OCI-M1 (cell line): ENCODE data around the gene TBC1D19.
A peak's percentile ranks its signal among the peaks of the same experiment; 100 is the strongest.
"Not testable (repeated sequence)": the region's sequence is repeated elsewhere in the genome, so short reads cannot be mapped to it uniquely, and the experiment has no call there.

Source experiments
- DNase-seq: peaks from one replicate; lab custom pipeline; 2025; lab: John Stamatoyannopoulos, UW

Gene TBC1D19, protein sequence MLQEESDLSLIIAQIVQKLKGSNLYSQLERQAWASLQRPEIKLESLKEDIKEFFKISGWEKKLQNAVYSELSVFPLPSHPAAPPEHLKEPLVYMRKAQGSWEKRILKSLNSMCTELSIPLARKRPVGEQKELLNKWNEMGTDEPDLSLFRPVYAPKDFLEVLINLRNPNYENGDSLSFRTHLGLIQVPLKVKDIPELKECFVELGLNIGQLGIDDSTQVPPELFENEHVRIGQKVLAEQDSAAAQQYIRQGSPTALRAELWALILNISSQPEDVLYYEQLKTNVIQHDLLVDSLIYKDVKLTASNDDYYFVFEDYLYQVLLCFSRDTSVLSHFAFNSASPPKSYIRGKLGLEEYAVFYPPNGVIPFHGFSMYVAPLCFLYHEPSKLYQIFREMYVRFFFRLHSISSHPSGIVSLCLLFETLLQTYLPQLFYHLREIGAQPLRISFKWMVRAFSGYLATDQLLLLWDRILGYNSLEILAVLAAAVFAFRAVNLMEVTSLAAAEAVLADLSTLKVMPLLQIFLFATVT

DNA sequence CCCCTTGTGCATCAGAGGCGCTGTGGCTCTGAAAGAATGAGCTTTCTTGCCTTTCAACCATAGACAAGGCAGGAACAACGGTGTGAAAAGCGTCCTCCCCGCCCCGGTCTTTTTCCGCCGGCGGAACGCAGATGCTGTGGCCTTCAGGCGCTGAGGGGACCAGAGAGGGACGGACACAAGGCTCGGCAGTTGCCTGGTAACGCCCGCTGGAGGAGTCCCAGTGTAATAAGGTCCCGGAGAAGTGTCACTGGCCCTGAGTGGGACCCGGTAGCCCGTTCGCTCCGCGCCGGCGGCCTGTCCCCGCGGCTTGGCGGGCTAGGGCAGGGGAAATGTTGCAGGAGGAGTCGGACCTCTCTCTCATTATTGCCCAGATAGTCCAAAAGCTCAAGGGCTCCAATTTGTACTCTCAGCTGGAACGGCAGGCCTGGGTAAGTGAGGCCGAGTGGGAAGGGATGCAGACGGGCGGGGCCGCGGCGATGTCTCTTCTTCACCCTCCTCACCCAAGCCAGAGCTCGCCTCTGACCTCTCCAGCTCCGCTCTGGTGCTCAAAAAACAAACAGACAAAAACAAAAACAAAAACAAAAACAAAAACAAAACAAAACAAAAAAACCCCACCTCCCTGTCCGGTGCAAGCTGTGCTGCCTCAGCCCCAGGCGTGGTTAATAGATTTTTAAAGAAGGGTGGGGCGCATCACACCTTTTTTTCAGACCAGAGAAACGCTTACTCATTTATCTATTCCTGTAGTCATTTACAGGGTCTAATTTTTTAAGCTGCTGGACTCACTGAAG lies at the start of gene TBC1D19:
TBC1D19 (plus strand) TSS at position 220 of the 788 bp plus-strand sequence; CDS start at position 330, 110 bp downstream.
- DNase-seq, result peak; percentile 94

DNA sequence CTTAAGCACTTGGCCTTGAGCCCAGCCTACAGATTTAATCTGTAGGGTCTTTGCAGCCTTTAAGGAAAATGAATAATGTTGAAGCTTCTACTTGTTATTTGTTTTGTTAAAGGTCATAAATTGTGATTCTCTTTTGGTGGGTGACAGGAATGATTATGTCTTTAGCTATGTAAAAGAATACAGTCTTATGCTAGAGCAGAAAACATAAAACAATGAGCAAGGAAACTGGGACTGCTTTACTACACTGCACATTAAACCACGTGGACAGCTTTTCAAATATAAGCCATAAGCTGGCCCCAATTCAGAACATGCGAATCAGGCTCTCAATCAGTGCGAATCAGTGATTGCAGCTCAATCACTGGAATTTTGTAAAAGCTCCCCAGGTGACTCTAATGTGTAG lies 40.9 kb upstream of the TBC1D19 start:
- no peak for DNase-seq

DNA sequence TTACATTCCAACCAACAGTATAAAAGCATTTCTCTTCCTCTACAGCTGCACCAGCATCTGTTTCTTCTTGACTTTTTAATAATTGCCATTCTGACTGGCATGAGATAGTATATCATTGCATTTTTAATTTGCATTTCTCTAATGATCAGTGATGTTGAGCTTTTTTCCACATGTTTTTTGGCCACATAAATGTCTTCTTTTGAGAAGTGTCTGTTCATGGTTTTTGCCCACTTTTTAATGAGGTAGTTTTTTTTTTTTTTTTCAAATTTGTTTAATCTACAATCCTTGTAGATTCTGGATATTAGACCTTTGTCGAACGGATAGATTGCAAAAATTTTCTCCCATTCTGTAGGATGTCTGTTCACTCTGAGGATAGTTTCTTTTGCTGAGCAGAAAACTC lies 39.5 kb upstream of the TBC1D19 start:
- no peak for DNase-seq

DNA sequence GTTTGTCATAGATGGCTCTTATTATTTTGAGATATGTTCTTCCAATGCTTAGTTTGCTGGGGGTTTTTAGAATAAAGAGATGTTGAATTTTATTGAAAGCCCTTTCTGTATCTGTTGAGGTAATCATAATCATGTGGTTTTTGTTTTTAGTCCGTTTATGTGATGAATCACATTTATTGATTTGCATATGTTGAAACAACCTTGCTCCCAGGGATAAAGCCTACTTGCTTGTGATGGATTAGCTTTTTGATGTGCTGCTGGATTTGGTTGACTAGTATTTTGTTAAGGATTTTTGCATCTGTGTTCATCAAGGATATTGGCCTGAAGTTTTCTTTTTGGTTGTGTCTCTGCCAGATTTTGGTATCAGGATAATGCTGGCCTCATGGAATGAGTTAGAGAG lies 35.5 kb upstream of the TBC1D19 start:
- DNase-seq, result not testable (repeated sequence)

DNA sequence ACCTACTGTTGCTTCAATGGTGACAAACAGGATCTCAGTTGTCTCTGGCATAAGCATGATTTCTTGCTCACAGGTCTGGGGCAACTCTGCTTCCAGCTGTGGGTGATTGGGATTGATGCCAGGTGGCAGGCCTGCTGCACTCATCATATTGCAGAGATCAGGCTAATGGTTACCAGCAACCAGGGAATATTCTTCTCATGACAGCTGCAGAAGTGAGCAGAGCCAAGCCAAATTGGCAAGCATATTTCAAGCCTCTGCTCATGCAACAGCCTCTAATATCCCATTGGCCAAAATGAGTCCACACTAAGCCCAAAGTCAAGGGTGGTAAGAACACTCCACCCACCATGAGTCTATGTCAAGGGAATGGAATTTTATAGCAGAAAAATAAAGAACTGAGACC lies 26.7 kb upstream of the TBC1D19 start:
- no peak for DNase-seq

DNA sequence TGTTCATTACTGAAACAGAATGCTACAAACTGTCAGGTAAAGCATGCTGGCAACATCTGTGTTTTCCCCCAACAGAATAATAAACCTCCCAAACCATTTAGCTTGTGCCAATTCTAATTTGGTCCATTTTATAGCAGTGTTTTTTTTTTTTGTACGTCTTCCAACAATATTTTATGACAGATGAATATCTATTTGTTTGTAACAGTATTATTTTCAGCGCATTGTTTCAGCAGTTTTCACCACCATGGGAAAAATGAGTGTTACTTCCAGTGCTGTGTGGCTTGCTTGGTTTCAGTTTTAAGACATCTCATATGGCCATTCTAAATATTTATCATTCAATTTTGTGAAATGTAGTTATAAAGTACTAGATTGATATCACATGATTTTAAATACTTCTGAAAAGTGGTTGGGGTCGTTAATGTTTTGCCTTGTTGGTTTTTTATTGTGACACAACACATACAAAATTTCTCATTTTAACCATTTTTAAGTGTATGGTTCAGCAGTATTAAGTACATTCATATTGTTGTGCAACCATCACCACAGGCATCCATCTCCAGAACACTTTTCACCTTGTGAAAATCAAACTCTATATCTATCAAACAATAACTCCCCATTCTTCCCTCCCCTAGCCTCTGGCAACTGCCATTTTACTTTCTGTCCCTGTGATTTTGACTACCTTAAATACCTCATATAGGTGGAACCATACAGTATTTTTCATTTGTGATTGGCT lies 25.6 kb upstream of the TBC1D19 start:
- no peak for DNase-seq

DNA sequence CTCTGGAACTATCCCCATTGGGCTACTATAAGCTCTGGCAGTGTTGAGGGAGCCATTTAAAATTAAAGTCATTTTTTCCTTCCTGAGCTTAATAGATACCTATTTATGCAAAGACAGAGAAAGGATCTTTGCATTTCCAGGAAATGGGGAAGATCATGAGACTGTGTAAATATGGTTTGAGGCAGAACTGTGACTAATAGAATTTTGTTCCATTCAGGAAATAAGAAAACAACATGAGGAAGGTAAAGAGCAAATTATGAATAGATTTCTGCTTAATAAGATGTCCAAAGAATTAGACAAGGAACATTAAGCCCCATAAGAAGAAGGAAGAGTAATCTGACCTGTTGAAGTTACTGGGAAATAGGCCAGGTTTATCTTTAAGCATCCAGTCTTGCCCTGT lies 17.8 kb upstream of the TBC1D19 start:
- peak; percentile 26 for DNase-seq

DNA sequence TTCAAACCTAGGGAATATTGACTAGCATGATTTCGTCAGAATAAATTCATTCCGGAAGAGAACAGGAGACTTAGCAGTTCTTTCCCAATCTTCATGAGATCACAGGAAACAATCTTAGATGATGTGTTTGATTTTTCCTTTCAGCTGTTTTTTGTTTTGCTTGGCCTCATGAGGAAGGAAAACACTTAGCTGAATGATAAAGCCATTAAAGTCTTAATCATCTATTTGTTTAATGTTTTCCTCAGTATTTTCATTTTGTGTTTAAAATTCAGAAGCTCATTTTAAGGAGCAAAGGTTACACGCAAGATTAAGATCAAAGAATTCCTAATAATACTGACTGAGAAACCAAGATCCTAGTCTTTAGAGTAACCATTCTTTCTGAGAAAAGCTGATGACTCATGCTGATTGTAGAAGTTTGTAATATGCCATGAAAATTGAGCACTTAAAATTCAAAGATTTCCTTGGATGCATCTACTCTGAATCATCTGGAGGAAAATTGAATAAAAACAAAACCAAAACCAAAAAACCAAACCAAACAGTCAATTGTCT lies 15.4 kb upstream of the TBC1D19 start:
- DNase-seq, result peak; percentile 59

DNA sequence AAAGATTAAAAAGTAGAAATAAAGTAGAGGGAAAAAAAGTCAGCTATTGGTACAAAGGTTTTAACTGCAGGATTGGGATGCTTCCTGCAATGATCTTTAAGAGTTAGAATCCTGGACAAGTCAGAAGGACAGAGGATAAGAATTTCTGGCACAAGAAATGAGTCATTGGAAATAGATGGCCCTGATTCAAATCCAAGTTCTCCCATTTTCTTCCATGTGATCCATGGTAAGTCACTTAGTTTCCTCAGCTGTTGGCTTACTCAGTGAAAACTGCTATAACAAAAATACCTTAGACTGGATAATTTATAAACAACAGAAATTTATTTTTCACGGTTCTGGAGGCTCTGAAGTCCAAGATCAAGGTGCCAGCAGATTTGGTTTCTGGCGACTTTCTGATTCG lies 13.3 kb upstream of the TBC1D19 start:
- DNase-seq, result no peak

DNA sequence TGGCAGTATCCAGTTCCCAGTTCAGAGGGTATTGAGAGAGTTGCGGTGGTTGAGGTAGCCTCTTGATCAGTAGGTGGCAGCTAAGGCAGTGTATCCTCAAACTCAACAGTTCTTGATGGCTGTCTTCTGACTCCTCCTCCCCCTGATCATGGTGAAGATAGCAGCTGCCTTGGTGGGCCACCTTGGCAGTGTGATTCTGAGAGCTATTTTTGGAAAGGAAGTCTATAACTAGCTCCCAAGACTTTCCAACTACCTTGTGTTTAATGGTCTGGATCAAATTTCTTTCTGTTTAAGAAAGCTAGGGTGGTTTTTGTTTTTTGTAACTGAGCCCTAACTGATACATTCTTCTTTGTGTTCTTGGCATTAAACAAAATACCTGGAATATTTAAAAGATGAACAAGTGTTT lies 10.5 kb upstream of the TBC1D19 start:
- DNase-seq, result no peak

DNA sequence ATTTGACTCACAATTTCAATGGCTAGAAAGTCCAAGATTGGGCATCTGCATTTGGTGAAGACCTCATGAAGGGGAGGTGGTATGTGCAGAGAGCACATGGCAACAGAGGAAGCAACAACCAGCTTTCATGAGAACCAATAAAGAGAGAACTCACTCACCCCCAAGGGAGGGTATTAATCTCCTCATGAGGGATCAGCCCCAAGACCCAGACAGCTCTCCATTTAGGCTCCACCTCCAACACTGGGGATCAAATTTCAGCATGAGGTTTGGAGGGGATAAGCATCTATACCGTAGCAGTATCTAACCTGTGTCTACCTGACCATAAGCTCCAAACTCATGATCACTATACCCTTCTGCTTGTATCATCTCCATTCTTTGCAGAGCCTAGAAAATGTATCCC lies 9.3 kb upstream of the TBC1D19 start:
- no peak for DNase-seq

DNA sequence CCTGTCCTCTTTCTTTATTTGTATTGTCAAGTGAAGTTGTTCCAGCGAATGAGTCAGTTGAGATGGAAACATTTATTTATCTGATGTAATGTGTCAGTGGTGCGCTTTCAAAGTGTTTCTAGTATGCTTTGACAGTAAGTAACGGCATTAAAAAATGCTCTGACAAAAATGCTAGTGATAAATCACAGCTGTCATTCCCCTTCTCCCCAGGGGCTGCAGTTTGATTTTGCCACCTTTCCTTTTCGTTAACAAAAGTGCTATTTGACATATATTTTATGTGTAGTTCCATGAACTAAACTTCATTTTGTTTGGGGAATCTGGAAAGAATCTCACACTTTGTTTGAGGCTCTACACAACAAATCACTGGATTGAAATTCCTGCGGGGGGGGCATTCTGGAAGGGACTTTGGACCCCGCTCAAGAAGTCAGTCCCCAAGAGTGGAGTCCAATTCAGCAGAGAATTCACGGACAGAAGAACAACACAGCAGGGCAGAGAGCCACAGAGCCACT lies 7.6 kb upstream of the TBC1D19 start:
- no peak for DNase-seq

DNA sequence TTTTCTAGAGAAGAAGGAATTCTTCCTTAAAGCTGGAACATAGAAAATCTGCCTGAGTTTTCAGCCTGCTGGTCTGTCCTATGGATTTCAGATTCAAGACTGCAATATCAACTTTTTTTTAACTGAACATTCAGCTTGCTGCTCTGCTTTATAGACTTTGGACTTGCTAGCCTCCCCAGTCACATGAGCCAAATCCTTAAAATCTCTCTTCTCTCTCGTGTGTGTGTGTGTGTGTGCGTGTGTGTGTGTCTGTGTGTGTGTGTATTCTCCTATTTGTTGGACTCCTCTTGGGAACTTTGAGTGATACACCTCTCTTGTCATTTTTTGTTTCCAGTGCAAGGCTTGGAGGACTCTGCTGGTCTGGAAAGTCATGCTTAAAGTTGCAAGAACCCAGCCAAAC lies 6.8 kb upstream of the TBC1D19 start:
- no peak for DNase-seq

DNA sequence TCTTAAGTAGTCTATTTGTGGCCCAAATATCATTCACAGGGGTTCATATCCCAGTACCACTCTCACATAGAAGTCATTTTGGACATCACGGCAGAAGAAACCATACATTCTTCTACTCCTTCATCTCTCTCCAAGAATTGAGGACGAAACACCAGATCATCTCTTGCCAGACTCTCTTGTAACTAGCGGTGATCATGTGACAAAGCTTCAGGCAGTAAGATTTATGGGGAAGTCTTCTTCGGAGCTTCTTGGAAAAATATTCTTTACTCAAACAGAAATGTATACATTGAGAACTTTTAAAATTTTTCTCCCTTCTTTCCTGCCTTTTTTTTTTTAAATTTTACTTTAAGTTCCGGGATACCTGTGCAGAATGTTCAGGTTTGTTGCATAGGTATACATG lies 4.7 kb upstream of the TBC1D19 start:
- no peak for DNase-seq

DNA sequence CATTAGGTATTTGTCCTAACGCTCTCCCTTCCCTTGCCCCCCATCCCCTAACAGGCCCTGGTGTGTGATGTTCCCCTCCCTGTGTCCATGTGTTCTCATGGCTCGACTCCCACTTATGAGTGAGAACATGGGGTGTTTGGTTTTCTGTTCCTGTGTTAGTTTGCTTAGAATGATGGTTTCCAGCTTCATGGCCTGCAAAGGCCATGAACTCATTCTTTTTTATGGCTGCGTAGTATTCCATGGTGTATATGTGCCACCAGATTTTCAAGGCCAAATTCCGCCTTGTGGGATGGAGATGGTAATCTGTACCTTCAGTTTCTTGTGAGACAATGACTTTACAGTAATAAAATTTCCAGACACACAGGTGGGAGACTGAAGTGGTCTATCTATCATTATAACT lies 2.5 kb upstream of the TBC1D19 start:
- DNase-seq, result not testable (repeated sequence)

DNA sequence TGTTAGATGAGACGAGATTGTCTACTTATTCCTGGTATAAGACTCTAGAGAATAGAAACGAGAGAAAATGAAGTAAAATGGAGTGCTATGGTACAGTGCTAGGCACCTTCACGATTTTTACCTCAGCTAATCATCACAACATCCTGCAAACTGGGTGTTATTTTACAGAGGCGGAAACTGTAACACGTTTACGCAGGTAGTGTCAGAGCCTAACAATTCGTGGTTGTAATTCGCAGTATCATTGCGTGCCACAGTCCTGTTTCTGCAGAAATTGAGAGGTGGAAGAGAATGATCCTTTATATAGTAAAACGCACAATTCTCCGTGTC lies 383 bp upstream of the TBC1D19 start:
- no peak for DNase-seq

DNA sequence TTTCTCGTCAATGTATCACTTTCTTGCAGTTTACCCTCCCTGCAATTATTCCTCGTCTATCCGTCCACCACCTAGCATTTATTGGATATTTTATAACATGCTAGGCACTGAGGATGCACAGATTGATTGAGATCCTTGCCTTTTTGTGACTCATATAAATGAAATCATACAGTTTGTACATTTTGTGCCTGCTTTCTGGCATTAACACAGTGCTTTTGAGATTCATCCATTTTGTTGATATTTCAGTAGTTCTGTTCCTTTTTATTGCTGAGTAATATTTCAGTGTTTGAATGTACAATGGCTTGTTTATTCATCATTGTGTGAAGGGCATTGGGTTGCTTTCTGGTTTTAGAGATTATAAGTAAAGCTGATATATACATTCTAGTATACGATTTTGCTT lies 841 bp downstream of the TBC1D19 start:
- no peak for DNase-seq

DNA sequence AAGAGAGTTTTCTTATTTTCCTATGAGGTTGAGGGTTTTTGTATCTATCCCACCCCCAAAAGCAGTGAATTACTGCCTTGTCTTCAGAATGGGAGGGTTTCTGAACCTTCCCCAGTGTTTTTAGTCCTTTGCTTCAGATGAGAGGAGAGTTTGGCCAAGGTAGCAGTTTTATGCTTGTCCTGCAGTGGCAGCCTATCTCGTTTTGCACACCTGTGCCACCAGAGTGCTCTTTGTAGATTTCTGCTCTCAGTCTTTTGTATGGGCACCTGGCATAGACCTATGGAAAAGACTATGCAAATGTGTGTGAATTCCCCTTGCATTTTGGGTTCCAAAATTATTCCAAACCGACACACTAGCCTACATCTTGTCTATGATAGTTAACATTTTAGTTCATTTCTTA lies 5.8 kb downstream of the TBC1D19 start:
- no peak for DNase-seq

DNA sequence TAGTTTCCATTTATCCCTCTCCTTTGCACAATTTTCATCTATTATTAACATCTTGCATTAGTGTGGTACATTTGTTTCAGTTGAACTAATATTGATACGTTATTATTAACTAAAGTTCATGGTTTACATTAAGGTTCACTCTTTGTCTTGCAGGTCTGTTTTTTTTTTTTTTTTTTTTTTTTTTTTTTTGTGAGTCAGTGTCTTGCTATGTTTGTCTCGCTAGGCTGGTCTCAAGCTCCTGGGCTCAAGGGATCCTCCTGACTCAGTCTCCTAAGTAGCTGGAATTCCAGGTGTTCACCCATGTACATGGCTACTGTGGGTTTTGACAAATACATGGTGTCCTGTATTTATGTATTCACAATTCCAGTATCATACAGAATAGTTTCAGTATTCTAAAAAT lies 6.8 kb downstream of the TBC1D19 start:
- no peak for DNase-seq

DNA sequence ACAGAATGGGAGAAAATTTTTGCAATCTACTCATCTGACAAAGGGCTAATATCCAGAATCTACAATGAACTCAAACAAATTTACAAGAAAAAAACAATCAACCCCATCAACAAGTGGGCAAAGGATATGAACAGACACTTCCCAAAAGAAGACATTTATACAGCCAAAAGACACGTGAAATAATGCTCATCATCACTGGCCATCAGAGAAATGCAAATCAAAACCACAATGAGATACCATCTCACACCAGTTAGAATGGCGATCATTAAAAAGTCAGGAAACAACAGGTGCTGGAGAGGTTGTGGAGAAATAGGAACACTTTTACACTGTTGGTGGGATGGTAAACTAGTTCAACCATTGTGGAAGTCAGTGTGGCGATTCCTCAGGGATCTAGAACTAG lies 9.7 kb downstream of the TBC1D19 start:
- not testable (repeated sequence) for DNase-seq

DNA sequence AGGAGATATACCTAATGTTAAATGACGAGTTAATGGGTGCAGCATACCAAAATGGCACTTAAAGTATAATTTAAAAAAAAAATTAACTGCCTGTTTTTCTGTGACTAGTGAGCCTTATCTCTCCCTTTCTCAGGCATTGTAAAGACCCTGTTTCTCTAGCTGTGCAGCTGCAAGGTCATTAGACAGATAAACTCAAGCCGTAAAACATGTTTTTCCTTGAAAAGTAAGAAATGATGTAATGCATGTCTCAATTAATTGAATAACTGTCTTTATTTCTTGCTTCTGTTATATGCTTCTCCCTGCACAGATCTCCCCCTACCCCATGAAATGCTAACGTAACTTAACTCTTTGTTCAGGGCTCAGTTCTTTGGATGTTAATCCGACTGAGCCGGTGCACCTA lies 10.5 kb downstream of the TBC1D19 start:
- no peak for DNase-seq

DNA sequence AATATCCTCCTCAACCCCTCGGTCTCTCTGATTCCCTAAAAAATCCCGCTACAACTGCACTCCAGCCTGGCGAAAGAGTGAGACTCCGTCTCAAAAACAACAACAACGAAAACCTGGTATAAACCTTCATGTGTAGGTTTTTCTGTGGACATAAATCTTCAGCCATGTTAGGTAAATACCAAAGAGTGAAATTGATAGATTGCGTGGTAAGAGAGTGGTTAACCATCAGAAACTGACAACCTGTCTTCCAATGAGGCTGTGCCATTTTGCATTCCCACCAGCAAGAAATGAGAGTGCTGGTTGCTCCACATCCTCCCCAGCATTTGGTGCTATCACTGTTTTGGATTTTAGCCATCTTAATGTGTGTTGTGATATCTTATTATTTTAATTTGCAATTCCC lies 10.9 kb downstream of the TBC1D19 start:
- no peak for DNase-seq
